Activated T-helper 2 cell treated with anti-CD3 and anti-CD28 coated beads, Interferon-gamma antibody, Interleukin-2, Interleukin-4, amounts not matched to agents 10 μg/mL and 5 μg/mL and 100 μg/mL, durations not matched to agents 14 hours and 24 hours and 36 hours (primary cell): ENCODE results near the gene RASAL2. TPM values are rescaled to one million over a fixed set of nuclear protein-coding genes. Genes with fewer than 3 reads are reported as not detected.
"Not testable (repeated sequence)": the region's sequence is repeated elsewhere in the genome, so short reads cannot be mapped to it uniquely, and the experiment has no call there.

Experiments used
- DNase-seq: peaks from one replicate; pipeline ENCODE4 v3.0.0; 2021; ENCODE audit warnings: low spot score
- H3K27ac Mint-ChIP-seq: one replicate; pipeline ENCODE4 v1.8.0; 2021; ENCODE audit warnings: mixed read lengths
- H3K27me3 Mint-ChIP-seq: one replicate; pipeline ENCODE4 v1.8.0; 2021; ENCODE audit warnings: low read depth, mixed read lengths
- H3K36me3 Mint-ChIP-seq: one replicate; pipeline ENCODE4 v1.8.0; 2021; ENCODE audit warnings: low read depth, mixed read lengths
- H3K4me1 Mint-ChIP-seq: one replicate; pipeline ENCODE4 v1.8.0; 2021; ENCODE audit warnings: low read depth, mixed read lengths
- H3K4me3 Mint-ChIP-seq: one replicate; pipeline ENCODE4 v1.8.0; 2021; ENCODE audit warnings: low read depth, mild to moderate bottlenecking, moderate library complexity, mixed read lengths
- H3K9me3 Mint-ChIP-seq: one replicate; pipeline ENCODE4 v1.8.0; 2021; ENCODE audit warnings: mixed read lengths
- intact Hi-C: fragments of 100-400 bp; cut with micrococcal nuclease; formaldehyde crosslinking; loops from one replicate; pipeline ENCODE4 v1.15.1; 2023
- total RNA-seq: library from RNA; stranded (reverse); gene quantifications from 2 replicates; pipeline ENCODE4 v1.2.3, GENCODE V29; 2022

Gene RASAL2
- total RNA-seq, 1 donor from 2014 or later: 0.43 TPM

DNA sequence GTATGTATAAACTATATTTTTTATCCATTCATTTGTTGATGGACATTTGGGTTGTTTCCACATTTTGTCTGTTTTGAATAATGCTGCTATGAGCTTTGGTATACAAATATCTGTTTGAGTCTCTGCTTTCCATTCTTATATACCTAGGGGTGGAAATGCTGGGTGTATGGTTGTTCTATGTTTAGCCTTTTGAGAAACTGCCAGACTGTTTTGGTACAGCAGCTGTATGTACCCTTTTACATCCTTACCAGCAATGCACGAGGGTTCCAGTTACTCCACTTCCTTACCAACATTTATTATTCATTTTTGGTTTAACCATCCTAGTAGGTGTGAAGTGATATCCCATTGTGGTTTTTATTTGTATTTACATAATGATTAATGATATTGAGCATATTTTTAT lies 13.9 kb downstream of the RASAL2 start:
- Mint-ChIP-seq H3K36me3 (no peaks in the 10 kb centered on the region), H3K4me3 (no peak overlapping the region), H3K9me3 (no peaks in the 10 kb centered on the region), H3K27me3 (no peaks in the 10 kb centered on the region), H3K4me1 (no peaks in the 10 kb centered on the region), H3K27ac (no peak overlapping the region)
- intact Hi-C loops: no loop called here
- no peak for DNase-seq

DNA sequence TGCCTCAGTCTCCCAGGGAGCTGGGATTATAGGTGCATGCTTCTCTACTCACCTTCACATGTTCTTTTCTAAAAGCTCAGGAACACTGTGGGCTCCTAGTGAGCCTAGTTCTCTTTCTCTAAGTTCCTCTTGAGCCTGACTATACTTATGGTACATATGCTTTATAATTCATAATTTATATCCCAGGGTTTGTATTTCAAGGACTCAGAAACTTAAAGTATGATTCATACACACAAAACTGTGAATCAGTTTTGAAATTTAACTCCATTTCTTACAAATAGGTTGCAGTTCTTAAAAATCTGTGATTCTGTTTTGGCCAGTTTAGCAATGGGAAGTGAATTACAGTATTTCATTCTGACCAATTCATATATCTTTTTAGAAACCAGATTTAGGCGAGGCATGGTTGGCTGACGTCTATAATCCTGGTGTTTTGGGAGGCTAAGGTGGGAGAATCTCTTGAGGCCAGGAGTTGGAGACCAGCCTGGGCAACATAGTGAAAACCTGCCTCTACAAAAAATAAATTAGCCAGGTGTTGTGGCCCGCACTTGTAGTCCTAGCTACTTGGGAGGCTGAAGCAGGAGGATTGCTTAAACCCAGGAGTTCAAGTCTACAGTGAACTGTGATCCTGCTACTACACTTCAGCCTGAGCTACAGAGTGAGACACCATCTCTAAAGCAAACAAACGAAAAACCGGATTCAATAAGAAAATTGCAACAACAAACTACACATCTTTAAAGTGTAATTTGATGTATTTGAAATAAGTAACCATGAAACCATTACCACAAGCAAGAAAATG lies 15.6 kb downstream of the RASAL2 start:
- H3K4me1 Mint-ChIP-seq: no peaks in the 10 kb centered on the region
- no peaks in the 10 kb centered on the region for H3K27me3 Mint-ChIP-seq
- H3K27ac Mint-ChIP-seq: no peak overlapping the region
- intact Hi-C loops: no loop called here
- H3K36me3 Mint-ChIP-seq: no peaks in the 10 kb centered on the region
- no peak overlapping the region for H3K4me3 Mint-ChIP-seq
- H3K9me3 Mint-ChIP-seq: no peaks in the 10 kb centered on the region
- DNase-seq: no peak

DNA sequence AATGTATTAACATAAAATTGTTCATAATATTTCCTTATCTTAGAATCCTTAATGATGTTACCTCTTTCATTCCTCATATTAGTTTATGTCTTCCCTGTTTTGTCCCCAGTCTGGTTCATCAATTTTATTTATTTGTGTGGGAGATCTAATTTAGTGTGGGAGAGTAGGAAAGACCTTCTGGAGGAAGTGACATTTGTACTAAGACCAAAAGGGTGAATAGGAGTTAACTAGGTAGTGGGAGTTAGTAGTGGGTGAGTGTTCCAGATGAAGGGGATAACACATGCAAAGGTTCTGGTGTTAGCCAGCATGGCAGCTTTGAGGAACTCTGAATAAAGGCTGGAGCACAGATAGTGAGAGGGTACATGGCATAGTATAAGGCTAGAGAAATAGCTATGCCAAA lies 21.4 kb downstream of the RASAL2 start:
- Mint-ChIP-seq H3K4me1 (no peaks in the 10 kb centered on the region), H3K27ac (no peak overlapping the region), H3K27me3 (no peaks in the 10 kb centered on the region), H3K9me3 (no peaks in the 10 kb centered on the region), H3K4me3 (no peak overlapping the region), H3K36me3 (no peaks in the 10 kb centered on the region)
- DNase-seq: no peak
- intact Hi-C loops: no loop called here

DNA sequence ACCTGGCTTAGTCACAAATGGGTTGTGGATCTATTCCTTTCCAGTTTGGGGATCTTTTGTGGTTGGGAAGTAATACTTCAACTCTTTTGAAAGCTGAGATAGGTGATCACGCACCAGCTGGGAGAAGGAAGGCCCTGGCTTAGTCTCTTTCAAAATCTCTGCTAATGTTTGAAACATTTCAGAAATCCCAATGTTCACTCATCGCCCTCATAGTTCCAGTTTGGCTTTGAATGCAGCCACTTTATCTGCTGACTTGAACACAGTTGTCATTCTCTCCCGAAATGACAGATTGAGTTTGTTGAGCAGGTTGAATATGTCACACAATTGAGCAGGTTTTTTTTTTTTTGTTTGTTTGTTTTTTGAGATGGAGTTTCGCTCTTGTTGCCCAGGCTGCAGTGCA lies 24.6 kb downstream of the RASAL2 start:
- no peaks in the 10 kb centered on the region for H3K4me1 Mint-ChIP-seq
- H3K27me3 Mint-ChIP-seq: no peaks in the 10 kb centered on the region
- H3K27ac Mint-ChIP-seq: no peak overlapping the region
- no peaks in the 10 kb centered on the region for H3K9me3 Mint-ChIP-seq
- H3K4me3 Mint-ChIP-seq: no peak overlapping the region
- no peaks in the 10 kb centered on the region for H3K36me3 Mint-ChIP-seq
- DNase-seq: no peak
- intact Hi-C loops: no loop called here

DNA sequence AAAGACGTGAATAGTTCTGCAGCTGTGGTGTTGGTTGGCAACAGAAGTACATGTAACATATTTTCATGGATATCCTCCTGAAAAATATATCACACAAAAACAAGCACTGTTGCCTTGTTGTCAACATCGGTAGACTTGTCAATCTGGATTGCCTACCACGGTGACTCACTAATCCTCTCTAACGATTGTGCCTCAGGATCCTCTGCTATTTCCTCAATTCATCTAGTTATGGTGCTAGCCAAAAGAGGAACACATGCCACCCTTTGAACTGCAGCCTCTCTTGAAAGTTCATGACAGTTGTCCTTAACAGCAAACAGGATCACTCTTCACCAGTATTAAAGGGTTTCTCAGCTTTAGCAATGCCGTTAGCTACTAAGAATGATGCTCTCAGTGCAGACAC lies 25.7 kb downstream of the RASAL2 start:
- intact Hi-C loops: no loop called here
- Mint-ChIP-seq H3K9me3 (no peaks in the 10 kb centered on the region), H3K4me3 (no peak overlapping the region), H3K4me1 (no peaks in the 10 kb centered on the region), H3K36me3 (no peaks in the 10 kb centered on the region), H3K27ac (no peak overlapping the region), H3K27me3 (no peaks in the 10 kb centered on the region)
- DNase-seq: no peak

DNA sequence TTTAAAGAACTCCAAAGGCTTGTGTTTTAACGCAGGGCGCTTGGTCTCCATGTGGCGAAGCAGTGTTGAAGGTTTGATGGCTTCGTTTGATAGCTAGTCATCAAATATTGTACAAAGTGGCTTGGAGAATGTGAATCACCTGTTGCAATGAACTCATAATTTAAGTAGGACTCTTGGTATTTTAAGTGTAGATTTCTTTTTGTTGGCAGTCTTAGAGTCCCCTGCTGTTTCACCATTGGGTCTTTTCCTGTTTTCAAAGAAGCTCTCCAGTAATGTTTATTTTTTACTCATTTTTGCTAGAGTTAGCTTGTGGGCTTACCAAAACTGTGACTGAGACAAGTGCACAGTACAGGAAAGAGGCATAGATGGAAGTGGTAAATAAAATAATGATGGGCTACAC lies 26.2 kb downstream of the RASAL2 start:
- Mint-ChIP-seq H3K4me3 (no peak overlapping the region), H3K27ac (no peak overlapping the region), H3K4me1 (no peaks in the 10 kb centered on the region), H3K27me3 (no peaks in the 10 kb centered on the region), H3K9me3 (no peaks in the 10 kb centered on the region), H3K36me3 (no peaks in the 10 kb centered on the region)
- no peak for DNase-seq
- intact Hi-C loops: no loop called here

DNA sequence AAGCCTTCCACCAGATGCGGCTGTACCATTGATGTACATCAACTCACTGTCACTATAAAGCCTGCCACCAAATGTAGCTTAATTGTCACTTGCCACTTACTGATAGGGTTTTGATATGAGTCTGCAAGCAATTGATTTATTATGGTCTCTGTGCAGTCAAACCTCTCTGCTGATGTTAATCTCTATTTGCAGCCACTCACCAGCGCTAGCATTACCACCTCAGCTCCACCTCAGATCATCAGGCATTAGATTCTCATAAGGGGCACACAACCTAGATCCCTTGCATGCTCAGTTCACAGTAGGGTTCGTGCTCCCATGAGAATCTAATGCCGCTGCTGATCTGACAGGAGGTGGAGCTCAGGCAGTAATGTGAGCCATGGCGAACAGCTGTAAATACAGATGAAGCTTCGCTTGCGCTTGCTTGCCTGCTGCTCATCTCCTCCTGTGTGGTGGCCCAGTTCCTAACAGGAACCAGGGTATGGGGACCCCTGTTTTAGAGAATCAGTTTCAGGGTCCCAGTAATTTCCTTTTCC lies 26.7 kb downstream of the RASAL2 start:
- H3K4me1 Mint-ChIP-seq, H3K4me3 Mint-ChIP-seq, H3K9me3 Mint-ChIP-seq, intact Hi-C loops, DNase-seq, H3K27ac Mint-ChIP-seq, H3K27me3 Mint-ChIP-seq, H3K36me3 Mint-ChIP-seq: not testable (repeated sequence)

DNA sequence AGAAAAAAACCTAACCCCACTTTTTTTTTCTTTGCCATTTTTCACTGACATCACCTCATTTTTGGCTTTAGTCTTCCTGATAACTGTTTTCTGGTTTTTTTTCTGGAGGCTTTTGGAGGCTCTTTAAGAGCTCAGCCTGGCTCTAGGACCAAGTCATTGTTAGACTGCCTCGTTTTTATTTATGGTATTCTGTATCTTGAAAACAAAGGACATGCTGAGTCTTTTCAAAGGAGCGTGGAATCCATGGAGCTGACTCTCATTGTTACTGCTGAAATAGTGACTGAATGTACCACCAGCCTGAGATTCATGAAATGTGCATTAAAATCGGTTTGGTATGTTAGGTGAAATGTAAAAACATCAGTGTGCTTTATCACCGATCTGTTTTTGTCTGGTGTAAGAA lies 28.0 kb downstream of the RASAL2 start:
- no peaks in the 10 kb centered on the region for H3K9me3 Mint-ChIP-seq
- no peaks in the 10 kb centered on the region for H3K36me3 Mint-ChIP-seq
- no peaks in the 10 kb centered on the region for H3K27me3 Mint-ChIP-seq
- DNase-seq: no peak
- H3K4me3 Mint-ChIP-seq: no peak overlapping the region
- no peak overlapping the region for H3K27ac Mint-ChIP-seq
- intact Hi-C loops: no loop called here
- no peaks in the 10 kb centered on the region for H3K4me1 Mint-ChIP-seq

DNA sequence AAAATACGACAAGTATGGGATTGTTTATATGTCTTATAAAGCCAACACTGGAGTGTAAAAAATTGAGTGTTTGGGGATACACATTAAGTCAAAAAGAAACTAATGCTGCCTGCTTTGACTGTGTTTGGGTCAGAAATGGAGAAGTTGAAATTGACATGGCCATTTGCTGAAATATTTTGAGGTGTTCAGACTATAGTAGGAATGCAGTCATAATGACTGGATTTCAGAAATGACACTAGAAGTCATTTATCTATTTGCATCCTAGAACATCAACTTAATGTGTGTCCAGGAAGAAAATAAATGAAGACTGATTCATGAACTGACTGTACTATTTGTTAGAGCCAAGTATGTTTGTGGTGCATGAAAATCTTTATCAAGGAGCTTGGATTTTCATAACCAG lies 28.4 kb downstream of the RASAL2 start:
- H3K9me3 Mint-ChIP-seq: no peaks in the 10 kb centered on the region
- H3K4me3 Mint-ChIP-seq: no peak overlapping the region
- H3K27ac Mint-ChIP-seq: no peak overlapping the region
- intact Hi-C loops: no loop called here
- no peaks in the 10 kb centered on the region for H3K27me3 Mint-ChIP-seq
- DNase-seq: no peak
- H3K36me3 Mint-ChIP-seq: no peaks in the 10 kb centered on the region
- H3K4me1 Mint-ChIP-seq: no peaks in the 10 kb centered on the region

DNA sequence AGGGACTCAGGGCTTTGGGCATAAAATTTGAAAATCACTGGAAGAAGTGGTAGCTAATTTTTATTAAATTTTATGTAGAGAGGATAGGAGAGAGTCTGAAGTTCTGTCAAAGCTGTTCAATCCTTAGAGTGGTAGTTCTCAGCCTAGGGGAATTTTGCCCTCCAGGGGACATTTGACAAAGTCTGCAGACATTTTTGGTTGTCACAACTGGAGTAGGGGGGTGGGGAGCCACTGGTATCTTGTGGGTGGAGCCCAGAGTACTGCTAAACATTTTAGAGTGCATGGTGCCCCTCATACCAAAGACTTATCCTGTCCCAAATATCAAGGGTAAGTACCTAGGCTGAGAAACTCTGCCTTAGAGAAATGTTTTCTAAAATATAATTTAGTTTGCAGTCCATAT lies 30.2 kb downstream of the RASAL2 start:
- Mint-ChIP-seq H3K36me3 (no peaks in the 10 kb centered on the region), H3K4me1 (no peaks in the 10 kb centered on the region), H3K4me3 (no peak overlapping the region), H3K27me3 (no peaks in the 10 kb centered on the region), H3K27ac (no peak overlapping the region), H3K9me3 (no peaks in the 10 kb centered on the region)
- no peak for DNase-seq
- intact Hi-C loops: no loop called here

DNA sequence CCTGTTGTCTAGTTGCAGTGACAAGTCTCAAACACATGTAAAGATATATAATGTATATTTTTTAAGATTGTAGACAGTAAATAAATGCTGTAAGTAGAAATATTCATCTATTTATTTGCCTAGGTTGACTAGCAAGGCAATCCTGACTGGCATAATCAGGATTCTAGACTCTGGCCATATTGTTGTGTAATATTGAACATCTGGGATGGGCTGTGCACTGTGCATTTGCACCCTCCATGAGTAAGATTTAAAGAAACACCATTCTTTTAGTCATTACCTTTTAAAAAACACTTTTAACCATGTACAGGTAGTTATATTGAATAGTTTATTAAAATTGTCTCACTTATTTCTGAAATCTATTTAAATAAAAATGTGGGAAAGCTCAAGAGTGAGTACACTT lies 32.4 kb downstream of the RASAL2 start:
- DNase-seq: no peak
- Mint-ChIP-seq H3K27ac (no peak overlapping the region), H3K4me1 (no peaks in the 10 kb centered on the region), H3K9me3 (no peaks in the 10 kb centered on the region), H3K36me3 (no peaks in the 10 kb centered on the region), H3K27me3 (no peaks in the 10 kb centered on the region), H3K4me3 (no peak overlapping the region)
- intact Hi-C loops: no loop called here

DNA sequence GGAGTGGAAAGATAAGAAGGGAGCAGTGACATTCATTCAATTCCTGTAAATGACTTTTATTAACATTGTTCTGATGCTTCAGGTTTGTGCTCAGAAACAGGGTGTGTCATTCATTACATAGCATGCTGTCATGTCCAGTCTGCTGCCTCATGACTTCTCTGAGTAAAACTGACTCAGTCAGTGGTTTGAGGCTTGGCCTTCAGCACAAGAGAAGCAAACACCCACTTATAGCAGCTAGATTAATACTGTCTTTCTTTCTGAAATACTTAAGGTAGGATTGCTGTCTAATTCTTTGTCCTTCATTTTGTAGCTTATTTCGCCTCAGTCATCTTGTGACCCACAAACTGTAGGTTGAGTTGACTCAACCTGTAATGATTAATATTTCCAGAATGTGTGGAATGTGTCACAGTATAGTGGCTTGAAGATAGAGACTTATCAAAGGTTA lies 32.9 kb downstream of the RASAL2 start:
- no peaks in the 10 kb centered on the region for H3K36me3 Mint-ChIP-seq
- no peaks in the 10 kb centered on the region for H3K9me3 Mint-ChIP-seq
- no peaks in the 10 kb centered on the region for H3K4me1 Mint-ChIP-seq
- no peaks in the 10 kb centered on the region for H3K27me3 Mint-ChIP-seq
- intact Hi-C loops: no loop called here
- DNase-seq: no peak
- H3K27ac Mint-ChIP-seq: no peak overlapping the region
- H3K4me3 Mint-ChIP-seq: no peak overlapping the region

DNA sequence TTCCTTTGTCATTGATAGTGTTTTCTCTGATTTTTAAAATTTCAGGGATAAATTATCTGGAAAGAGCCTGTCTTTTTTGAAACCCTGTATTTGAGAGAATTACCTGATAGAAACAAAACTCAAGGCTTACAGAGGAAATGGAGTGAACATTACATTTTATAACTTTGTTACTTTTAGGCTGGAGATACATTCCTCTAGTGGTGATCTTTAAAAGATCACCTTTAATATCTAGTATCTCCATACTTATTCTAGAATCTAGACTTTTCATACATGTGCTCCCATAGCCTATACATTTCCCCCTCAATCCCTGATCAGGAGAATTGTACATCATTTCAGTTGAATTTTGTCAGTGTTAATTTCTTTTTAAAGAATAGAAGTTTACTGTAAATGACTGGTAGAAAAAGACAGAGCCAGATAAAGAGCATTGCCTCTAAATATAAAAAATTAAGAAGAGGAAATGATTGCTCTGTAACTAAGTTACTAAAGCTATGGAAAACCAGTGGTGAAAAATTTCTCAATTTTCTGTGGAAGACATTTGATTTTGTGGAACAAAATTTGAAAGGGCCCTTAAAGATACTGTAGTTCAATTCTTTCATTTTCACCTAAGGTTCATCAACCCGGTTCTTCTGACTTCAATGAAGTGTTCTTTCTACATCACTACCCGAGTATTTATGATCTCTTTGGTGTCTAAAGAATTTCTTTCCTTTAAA lies 33.7 kb downstream of the RASAL2 start:
- no peaks in the 10 kb centered on the region for H3K9me3 Mint-ChIP-seq
- no peaks in the 10 kb centered on the region for H3K27me3 Mint-ChIP-seq
- H3K36me3 Mint-ChIP-seq: no peaks in the 10 kb centered on the region
- intact Hi-C loops: no loop called here
- no peak for DNase-seq
- no peaks in the 10 kb centered on the region for H3K4me1 Mint-ChIP-seq
- no peak overlapping the region for H3K27ac Mint-ChIP-seq
- H3K4me3 Mint-ChIP-seq: no peak overlapping the region
